ENCODE results near the gene SAP30BP.

SAP30BP gene

GRCh38 chr17:75722542-75723095 lies 55.5 kb downstream of the SAP30BP start:
- peak overlapping the region; percentile 73 to 79 for H3K4me3 ChIP-seq (ENCODE audit: low read length in 2 of 2)
- H3K9ac ChIP-seq (ENCODE audit: low read depth in 1 of 2, low read length in 2 of 2) = peak overlapping the region; percentile 85 to 97
- H3K27ac ChIP-seq (ENCODE audit: low read depth in 2 of 2, low read length in 2 of 2) = peak overlapping the region; percentile 97 to 98

GRCh38 chr17:75723171-75723930 lies 56.2 kb downstream of the SAP30BP start:
- Histone ChIP-seq H3K4me3 (ENCODE audit: low read length in 2 of 2) (peak overlapping the region; percentile 73 to 79), H3K9me3 (ENCODE audit: control insufficient read depth in 2 of 2, low read length in 2 of 2) (no peaks in the 10 kb centered on the region), H3K4me1 (ENCODE audit: control insufficient read depth in 2 of 2, insufficient read depth in 2 of 2, low read length in 2 of 2) (peaks cover 24 to 29% of the 10 kb centered on the region in 2 donors), H3K27me3 (ENCODE audit: control insufficient read depth in 2 of 2, insufficient read depth in 2 of 2, low read length in 2 of 2) (no peaks in the 10 kb centered on the region), H3K27ac (ENCODE audit: low read depth in 2 of 2, low read length in 2 of 2) (peak overlapping the region; percentile 97 to 98), H3K9ac (ENCODE audit: low read depth in 1 of 2, low read length in 2 of 2) (peak overlapping the region; percentile 85 to 97), H3K36me3 (ENCODE audit: control insufficient read depth in 2 of 2, insufficient read depth in 2 of 2, low read length in 2 of 2) (peaks cover 33 to 35% of the 10 kb centered on the region in 2 donors)

More at GRCh38 chr17:75722542-75723095, 55.5 kb downstream of the SAP30BP start:
- Histone ChIP-seq H3K4me1 (ENCODE audit: control insufficient read depth in 2 of 2, insufficient read depth in 2 of 2, low read length in 2 of 2) (peaks cover 24 to 29% of the 10 kb centered on the region in 2 donors), H3K27me3 (ENCODE audit: control insufficient read depth in 2 of 2, insufficient read depth in 2 of 2, low read length in 2 of 2) (no peaks in the 10 kb centered on the region), H3K9me3 (ENCODE audit: control insufficient read depth in 2 of 2, low read length in 2 of 2) (no peaks in the 10 kb centered on the region), H3K36me3 (ENCODE audit: control insufficient read depth in 2 of 2, insufficient read depth in 2 of 2, low read length in 2 of 2) (peaks cover 26 to 29% of the 10 kb centered on the region in 2 donors)

- Histone ChIP-seq H3K4me1 (ENCODE audit: control insufficient read depth in 2 of 2, insufficient read depth in 2 of 2, low read length in 2 of 2) (peaks cover 24 to 29% of the 10 kb centered on the region in 2 donors), H3K4me3 (ENCODE audit: low read length in 2 of 2) (peak overlapping the region; percentile 37 to 73), H3K9ac (ENCODE audit: low read depth in 1 of 2, low read length in 2 of 2) (peak overlapping the region; percentile 20 to 97), H3K36me3 (ENCODE audit: control insufficient read depth in 2 of 2, insufficient read depth in 2 of 2, low read length in 2 of 2) (peaks cover 36 to 39% of the 10 kb centered on the region in 2 donors), H3K27ac (ENCODE audit: low read depth in 2 of 2, low read length in 2 of 2) (peak overlapping the region; percentile 97 to 98), H3K9me3 (ENCODE audit: control insufficient read depth in 2 of 2, low read length in 2 of 2) (no peaks in the 10 kb centered on the region), H3K27me3 (ENCODE audit: control insufficient read depth in 2 of 2, insufficient read depth in 2 of 2, low read length in 2 of 2) (no peaks in the 10 kb centered on the region)
Measured at GRCh38 chr17:75724016-75725003, 57.2 kb downstream of the SAP30BP start.

- peaks cover 44 to 49% of the 10 kb centered on the region in 2 donors for H3K36me3 ChIP-seq (ENCODE audit: control insufficient read depth in 2 of 2, insufficient read depth in 2 of 2, low read length in 2 of 2)
- no peaks in the 10 kb centered on the region for H3K27me3 ChIP-seq (ENCODE audit: control insufficient read depth in 2 of 2, insufficient read depth in 2 of 2, low read length in 2 of 2)
- no peaks in the 10 kb centered on the region for H3K9me3 ChIP-seq (ENCODE audit: control insufficient read depth in 2 of 2, low read length in 2 of 2)
- peaks cover 24 to 29% of the 10 kb centered on the region in 2 donors for H3K4me1 ChIP-seq (ENCODE audit: control insufficient read depth in 2 of 2, insufficient read depth in 2 of 2, low read length in 2 of 2)
- no peak overlapping the region for H3K9ac ChIP-seq (ENCODE audit: low read depth in 1 of 2, low read length in 2 of 2)
- H3K27ac ChIP-seq (ENCODE audit: low read depth in 2 of 2, low read length in 2 of 2) = no peak overlapping the region
- H3K4me3 ChIP-seq (ENCODE audit: low read length in 2 of 2) = no peak overlapping the region
Measured at GRCh38 chr17:75725504-75725903, 58.4 kb downstream of the SAP30BP start.

- no peak overlapping the region for H3K9ac ChIP-seq (ENCODE audit: low read depth in 1 of 2, low read length in 2 of 2)
- H3K4me3 ChIP-seq (ENCODE audit: low read length in 2 of 2) = no peak overlapping the region
- no peaks in the 10 kb centered on the region for H3K9me3 ChIP-seq (ENCODE audit: control insufficient read depth in 2 of 2, low read length in 2 of 2)
- peaks cover 48 to 65% of the 10 kb centered on the region in 2 donors for H3K36me3 ChIP-seq (ENCODE audit: control insufficient read depth in 2 of 2, insufficient read depth in 2 of 2, low read length in 2 of 2)
- H3K27me3 ChIP-seq (ENCODE audit: control insufficient read depth in 2 of 2, insufficient read depth in 2 of 2, low read length in 2 of 2) = no peaks in the 10 kb centered on the region
- no peak overlapping the region for H3K27ac ChIP-seq (ENCODE audit: low read depth in 2 of 2, low read length in 2 of 2)
- H3K4me1 ChIP-seq (ENCODE audit: control insufficient read depth in 2 of 2, insufficient read depth in 2 of 2, low read length in 2 of 2) = peaks cover 27 to 33% of the 10 kb centered on the region in 2 donors
Measured at GRCh38 chr17:75727391-75727790, 60.3 kb downstream of the SAP30BP start.

GRCh38 chr17:75729351-75729750 lies 62.2 kb downstream of the SAP30BP start:
- no peaks in the 10 kb centered on the region for H3K9me3 ChIP-seq (ENCODE audit: control insufficient read depth in 2 of 2, low read length in 2 of 2)
- peaks cover 53 to 74% of the 10 kb centered on the region in 2 donors for H3K36me3 ChIP-seq (ENCODE audit: control insufficient read depth in 2 of 2, insufficient read depth in 2 of 2, low read length in 2 of 2)
- H3K4me3 ChIP-seq (ENCODE audit: low read length in 2 of 2) = no peak overlapping the region
- H3K4me1 ChIP-seq (ENCODE audit: control insufficient read depth in 2 of 2, insufficient read depth in 2 of 2, low read length in 2 of 2) = peaks cover 13 to 18% of the 10 kb centered on the region in 2 donors
- no peak overlapping the region for H3K27ac ChIP-seq (ENCODE audit: low read depth in 2 of 2, low read length in 2 of 2)
- H3K9ac ChIP-seq (ENCODE audit: low read depth in 1 of 2, low read length in 2 of 2) = no peak overlapping the region
- H3K27me3 ChIP-seq (ENCODE audit: control insufficient read depth in 2 of 2, insufficient read depth in 2 of 2, low read length in 2 of 2) = no peaks in the 10 kb centered on the region

- Histone ChIP-seq H3K9me3 (ENCODE audit: control insufficient read depth in 2 of 2, low read length in 2 of 2) (no peaks in the 10 kb centered on the region), H3K27me3 (ENCODE audit: control insufficient read depth in 2 of 2, insufficient read depth in 2 of 2, low read length in 2 of 2) (no peaks in the 10 kb centered on the region), H3K9ac (ENCODE audit: low read depth in 1 of 2, low read length in 2 of 2) (no peak overlapping the region), H3K27ac (ENCODE audit: low read depth in 2 of 2, low read length in 2 of 2) (no peak overlapping the region), H3K4me1 (ENCODE audit: control insufficient read depth in 2 of 2, insufficient read depth in 2 of 2, low read length in 2 of 2) (peaks cover 8 to 15% of the 10 kb centered on the region in 2 donors), H3K4me3 (ENCODE audit: low read length in 2 of 2) (no peak overlapping the region), H3K36me3 (ENCODE audit: control insufficient read depth in 2 of 2, insufficient read depth in 2 of 2, low read length in 2 of 2) (peaks cover 52 to 70% of the 10 kb centered on the region in 2 donors)
Measured at GRCh38 chr17:75730065-75730464, 62.9 kb downstream of the SAP30BP start.

- H3K27ac ChIP-seq (ENCODE audit: low read depth in 2 of 2, low read length in 2 of 2) = peak overlapping the region; percentile 52 to 81
- no peak overlapping the region for H3K4me3 ChIP-seq (ENCODE audit: low read length in 2 of 2)
- no peaks in the 10 kb centered on the region for H3K27me3 ChIP-seq (ENCODE audit: control insufficient read depth in 2 of 2, insufficient read depth in 2 of 2, low read length in 2 of 2)
- peaks cover 46 to 67% of the 10 kb centered on the region in 2 donors for H3K36me3 ChIP-seq (ENCODE audit: control insufficient read depth in 2 of 2, insufficient read depth in 2 of 2, low read length in 2 of 2)
- no peaks in the 10 kb centered on the region for H3K9me3 ChIP-seq (ENCODE audit: control insufficient read depth in 2 of 2, low read length in 2 of 2)
- peaks cover 8 to 15% of the 10 kb centered on the region in 2 donors for H3K4me1 ChIP-seq (ENCODE audit: control insufficient read depth in 2 of 2, insufficient read depth in 2 of 2, low read length in 2 of 2)
- H3K9ac ChIP-seq (ENCODE audit: low read depth in 1 of 2, low read length in 2 of 2) = no peak overlapping the region
Measured at GRCh38 chr17:75731086-75731715, 64.1 kb downstream of the SAP30BP start.

- Histone ChIP-seq H3K36me3 (ENCODE audit: control insufficient read depth in 2 of 2, insufficient read depth in 2 of 2, low read length in 2 of 2) (peaks cover 52 to 72% of the 10 kb centered on the region in 2 donors), H3K27ac (ENCODE audit: low read depth in 2 of 2, low read length in 2 of 2) (peak overlapping the region; percentile 52 to 81), H3K9ac (ENCODE audit: low read depth in 1 of 2, low read length in 2 of 2) (peak overlapping the region; percentile 14 to 54)
Measured at GRCh38 chr17:75731716-75732498, 64.8 kb downstream of the SAP30BP start.

More at GRCh38 chr17:75731716-75732498, 64.8 kb downstream of the SAP30BP start:
- Histone ChIP-seq H3K9me3 (ENCODE audit: control insufficient read depth in 2 of 2, low read length in 2 of 2) (no peaks in the 10 kb centered on the region), H3K4me1 (ENCODE audit: control insufficient read depth in 2 of 2, insufficient read depth in 2 of 2, low read length in 2 of 2) (peaks cover 8 to 15% of the 10 kb centered on the region in 2 donors), H3K4me3 (ENCODE audit: low read length in 2 of 2) (no peak overlapping the region), H3K27me3 (ENCODE audit: control insufficient read depth in 2 of 2, insufficient read depth in 2 of 2, low read length in 2 of 2) (no peaks in the 10 kb centered on the region)
